Hepatocyte (in vitro differentiated cells): ENCODE data around the gene ATG14.

ENCODE experiments used
- EZH2 ChIP-seq: fragments of 200-600 bp; sonication (generic); IDR thresholded peaks from 2 replicates; pipeline ENCODE4 v1.6.1; 2016; ENCODE audit warnings: antibody characterized with exemption, mild to moderate bottlenecking, borderline replicate concordance
- EZH2phosphoT487 ChIP-seq: fragments of 200-600 bp; sonication (generic); IDR thresholded peaks from one replicate; pipeline ENCODE4 v1.6.1; 2018; ENCODE audit warnings: antibody characterized with exemption, mild to moderate bottlenecking, low read depth, moderate library complexity; ENCODE audit not compliant: unreplicated experiment, severe bottlenecking
- TF ChIP-seq, protein P1 (sequence below): fragments of 200-600 bp; sonication (generic); IDR thresholded peaks from 2 replicates; pipeline ENCODE4 v1.5.1; 2016; ENCODE audit warnings: antibody characterized with exemption, mild to moderate bottlenecking; ENCODE audit not compliant: poor library complexity

DNA sequence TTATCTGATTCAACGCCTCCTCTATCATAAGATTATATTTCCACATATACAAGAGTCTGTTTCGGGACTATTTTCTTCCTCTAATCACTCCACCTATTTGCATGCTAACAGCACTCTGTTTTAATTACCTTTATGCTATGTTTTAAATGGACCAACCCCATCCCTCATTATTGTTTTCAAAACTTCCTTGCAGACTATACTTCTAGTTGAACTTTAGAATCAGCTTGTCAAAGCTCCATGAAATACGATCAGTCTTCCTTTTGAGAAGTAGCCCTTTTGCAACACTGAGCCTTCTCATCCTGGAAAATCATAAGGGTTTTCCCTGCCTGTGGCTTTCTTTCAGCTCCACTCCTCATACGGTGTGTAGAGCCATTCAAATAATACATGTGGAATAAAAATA is 36.9 kb downstream of the ATG14 start:
- TF ChIP-seq, protein P1, sequence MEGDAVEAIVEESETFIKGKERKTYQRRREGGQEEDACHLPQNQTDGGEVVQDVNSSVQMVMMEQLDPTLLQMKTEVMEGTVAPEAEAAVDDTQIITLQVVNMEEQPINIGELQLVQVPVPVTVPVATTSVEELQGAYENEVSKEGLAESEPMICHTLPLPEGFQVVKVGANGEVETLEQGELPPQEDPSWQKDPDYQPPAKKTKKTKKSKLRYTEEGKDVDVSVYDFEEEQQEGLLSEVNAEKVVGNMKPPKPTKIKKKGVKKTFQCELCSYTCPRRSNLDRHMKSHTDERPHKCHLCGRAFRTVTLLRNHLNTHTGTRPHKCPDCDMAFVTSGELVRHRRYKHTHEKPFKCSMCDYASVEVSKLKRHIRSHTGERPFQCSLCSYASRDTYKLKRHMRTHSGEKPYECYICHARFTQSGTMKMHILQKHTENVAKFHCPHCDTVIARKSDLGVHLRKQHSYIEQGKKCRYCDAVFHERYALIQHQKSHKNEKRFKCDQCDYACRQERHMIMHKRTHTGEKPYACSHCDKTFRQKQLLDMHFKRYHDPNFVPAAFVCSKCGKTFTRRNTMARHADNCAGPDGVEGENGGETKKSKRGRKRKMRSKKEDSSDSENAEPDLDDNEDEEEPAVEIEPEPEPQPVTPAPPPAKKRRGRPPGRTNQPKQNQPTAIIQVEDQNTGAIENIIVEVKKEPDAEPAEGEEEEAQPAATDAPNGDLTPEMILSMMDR = no peak
- TF ChIP-seq EZH2 (no peak), EZH2phosphoT487 (no peak)
